BLaER1 (cell line): Measurements from ENCODE around the gene CRBN.
A peak's percentile ranks its signal among the peaks of the same experiment; 100 is the strongest.

ENCODE experiments used
- H3K27ac ChIP-seq: shearing (Covaris generic); formaldehyde crosslinking; 2 replicates; pipeline ENCODE4 v1.8.1; 2022
- H3K27me3 ChIP-seq: shearing (Covaris generic); formaldehyde crosslinking; 2 replicates; pipeline ENCODE4 v1.8.1; 2022
- H3K36me3 ChIP-seq: shearing (Covaris generic); formaldehyde crosslinking; 2 replicates; pipeline ENCODE4 v1.8.1; 2022
- H3K4me1 ChIP-seq: shearing (Covaris generic); formaldehyde crosslinking; 2 replicates; pipeline ENCODE4 v1.8.1; 2022
- H3K4me2 ChIP-seq: shearing (Covaris generic); formaldehyde crosslinking; 2 replicates; pipeline ENCODE4 v1.8.1; 2022
- H3K4me3 ChIP-seq: shearing (Covaris generic); formaldehyde crosslinking; 2 replicates; pipeline ENCODE4 v1.8.1; 2022
- H3K9ac ChIP-seq: shearing (Covaris generic); formaldehyde crosslinking; 2 replicates; pipeline ENCODE4 v1.8.1; 2022
- H3K9me3 ChIP-seq: shearing (Covaris generic); formaldehyde crosslinking; 2 replicates; pipeline ENCODE4 v1.8.1; 2022
- H4K20me1 ChIP-seq: shearing (Covaris generic); formaldehyde crosslinking; 2 replicates; pipeline ENCODE4 v1.8.1; 2022
- Cebpa-rat ChIP-seq: shearing (Covaris generic); IDR thresholded peaks from 2 replicates; pipeline ENCODE4 v1.8.1; 2022

CRBN gene

GRCh38 chr3:3179407-3180094 lies at the start of gene CRBN:
Gene CRBN (minus strand): TSS chr3:3179691. CDS start chr3:3179687, 4 bp downstream.
- H3K27ac ChIP-seq, result peak within 1 kb of the TSS; percentile 90
- peak within 1 kb of the TSS; percentile 93 for H3K9ac ChIP-seq
- H3K4me1 ChIP-seq, result peaks cover 43% of the 10 kb centered on the region
- H4K20me1 ChIP-seq, result peaks cover 40% of the 10 kb centered on the region
- TF ChIP-seq Cebpa-rat, result no peak
- H3K9me3 ChIP-seq, result no peaks in the 10 kb centered on the region
- H3K4me2 ChIP-seq, result peak within 1 kb of the TSS; percentile 91
- H3K36me3 ChIP-seq, result peaks cover 5% of the 10 kb centered on the region; the same call in 1 of the 2 replicates
- no peaks in the 10 kb centered on the region for H3K27me3 ChIP-seq
- peak within 1 kb of the TSS; percentile 97 for H3K4me3 ChIP-seq

- no peak overlapping the region for H3K9ac ChIP-seq
- no peaks in the 10 kb centered on the region for H3K27me3 ChIP-seq
- H3K4me3 ChIP-seq, result no peak overlapping the region
- H3K4me2 ChIP-seq, result no peak overlapping the region
- no peaks in the 10 kb centered on the region for H3K9me3 ChIP-seq
- no peaks in the 10 kb centered on the region for H3K36me3 ChIP-seq
- TF ChIP-seq Cebpa-rat, result no peak
- H3K4me1 ChIP-seq, result no peaks in the 10 kb centered on the region
- H4K20me1 ChIP-seq, result no peaks in the 10 kb centered on the region
- no peak overlapping the region for H3K27ac ChIP-seq
Measured at GRCh38 chr3:3227640-3228039, 48.1 kb upstream of the CRBN start.

- H3K4me2 ChIP-seq, result no peak overlapping the region
- H3K4me3 ChIP-seq, result no peak overlapping the region
- TF ChIP-seq Cebpa-rat, result no peak
- no peaks in the 10 kb centered on the region for H3K4me1 ChIP-seq
- H3K9me3 ChIP-seq, result no peaks in the 10 kb centered on the region
- no peak overlapping the region for H3K27ac ChIP-seq
- H3K27me3 ChIP-seq, result no peaks in the 10 kb centered on the region
- no peaks in the 10 kb centered on the region for H3K36me3 ChIP-seq
- H4K20me1 ChIP-seq, result no peaks in the 10 kb centered on the region
- H3K9ac ChIP-seq, result no peak overlapping the region
Measured at GRCh38 chr3:3221528-3221927, 42.0 kb upstream of the CRBN start.

GRCh38 chr3:3216401-3216800 lies 36.9 kb upstream of the CRBN start:
- H3K4me1 ChIP-seq, result no peaks in the 10 kb centered on the region
- H3K27me3 ChIP-seq, result no peaks in the 10 kb centered on the region
- H3K4me2 ChIP-seq, result no peak overlapping the region
- no peak overlapping the region for H3K4me3 ChIP-seq
- no peaks in the 10 kb centered on the region for H3K9me3 ChIP-seq
- no peak for TF ChIP-seq Cebpa-rat
- H3K36me3 ChIP-seq, result no peaks in the 10 kb centered on the region
- H4K20me1 ChIP-seq, result no peaks in the 10 kb centered on the region
- no peak overlapping the region for H3K27ac ChIP-seq
- no peak overlapping the region for H3K9ac ChIP-seq

GRCh38 chr3:3212781-3213440 lies 33.4 kb upstream of the CRBN start:
- Histone ChIP-seq H3K27me3 (no peaks in the 10 kb centered on the region), H3K4me1 (no peaks in the 10 kb centered on the region), H3K9ac (no peak overlapping the region), H3K27ac (no peak overlapping the region), H3K9me3 (no peaks in the 10 kb centered on the region), H3K4me3 (no peak overlapping the region), H4K20me1 (no peaks in the 10 kb centered on the region), H3K4me2 (no peak overlapping the region), H3K36me3 (no peaks in the 10 kb centered on the region)
- TF ChIP-seq Cebpa-rat, result no peak

- H3K4me1 ChIP-seq, result no peaks in the 10 kb centered on the region
- H3K36me3 ChIP-seq, result no peaks in the 10 kb centered on the region
- TF ChIP-seq Cebpa-rat, result no peak
- no peaks in the 10 kb centered on the region for H3K9me3 ChIP-seq
- no peaks in the 10 kb centered on the region for H3K27me3 ChIP-seq
- no peak overlapping the region for H3K4me2 ChIP-seq
- no peak overlapping the region for H3K9ac ChIP-seq
- H3K4me3 ChIP-seq, result no peak overlapping the region
- no peaks in the 10 kb centered on the region for H4K20me1 ChIP-seq
- H3K27ac ChIP-seq, result no peak overlapping the region
Measured at GRCh38 chr3:3209714-3210113, 30.2 kb upstream of the CRBN start.

- Histone ChIP-seq H3K4me2 (no peak overlapping the region), H3K9ac (no peak overlapping the region), H4K20me1 (no peaks in the 10 kb centered on the region), H3K27ac (no peak overlapping the region), H3K9me3 (no peaks in the 10 kb centered on the region), H3K36me3 (no peaks in the 10 kb centered on the region), H3K4me1 (no peaks in the 10 kb centered on the region), H3K27me3 (no peaks in the 10 kb centered on the region), H3K4me3 (no peak overlapping the region)
- no peak for TF ChIP-seq Cebpa-rat
Measured at GRCh38 chr3:3209057-3209456, 29.6 kb upstream of the CRBN start.

- Histone ChIP-seq H3K27ac (no peak overlapping the region), H3K4me2 (no peak overlapping the region), H3K4me1 (no peaks in the 10 kb centered on the region), H4K20me1 (no peaks in the 10 kb centered on the region), H3K9ac (no peak overlapping the region), H3K27me3 (no peaks in the 10 kb centered on the region), H3K36me3 (no peaks in the 10 kb centered on the region), H3K4me3 (no peak overlapping the region), H3K9me3 (no peaks in the 10 kb centered on the region)
- TF ChIP-seq Cebpa-rat, result no peak
Measured at GRCh38 chr3:3201611-3202010, 22.1 kb upstream of the CRBN start.

GRCh38 chr3:3200632-3201212 lies 21.2 kb upstream of the CRBN start:
- H3K4me1 ChIP-seq, result no peaks in the 10 kb centered on the region
- no peak overlapping the region for H3K9ac ChIP-seq
- no peak for TF ChIP-seq Cebpa-rat
- no peak overlapping the region for H3K27ac ChIP-seq
- H3K36me3 ChIP-seq, result no peaks in the 10 kb centered on the region
- H3K27me3 ChIP-seq, result no peaks in the 10 kb centered on the region
- no peaks in the 10 kb centered on the region for H4K20me1 ChIP-seq
- no peaks in the 10 kb centered on the region for H3K9me3 ChIP-seq
- no peak overlapping the region for H3K4me3 ChIP-seq
- no peak overlapping the region for H3K4me2 ChIP-seq

GRCh38 chr3:3199306-3199705 lies 19.8 kb upstream of the CRBN start:
- H3K4me1 ChIP-seq, result no peaks in the 10 kb centered on the region
- TF ChIP-seq Cebpa-rat, result no peak

More at GRCh38 chr3:3199306-3199705, 19.8 kb upstream of the CRBN start:
- no peaks in the 10 kb centered on the region for H3K9me3 ChIP-seq
- H3K4me2 ChIP-seq, result no peak overlapping the region
- H3K9ac ChIP-seq, result no peak overlapping the region
- no peaks in the 10 kb centered on the region for H4K20me1 ChIP-seq
- no peaks in the 10 kb centered on the region for H3K36me3 ChIP-seq
- no peaks in the 10 kb centered on the region for H3K27me3 ChIP-seq
- H3K27ac ChIP-seq, result no peak overlapping the region
- no peak overlapping the region for H3K4me3 ChIP-seq
